B cell (primary cell): ENCODE measurements around the gene GSG1L. TPM values are rescaled to one million over a fixed set of nuclear protein-coding genes. Genes with fewer than 3 reads are reported as not detected.

Experiments
- ATAC-seq: fragments of 200-7000 bp; cut with Tn5 transposase; one replicate; pipeline ENCODE4 v1.10.0; 2021; ENCODE audit warnings: low read depth, mild to moderate bottlenecking, moderate number of reproducible peaks, moderate library complexity
- CTCF ChIA-PET: fragments of 350-600 bp; sonication (Branson Sonifier 250); formaldehyde crosslinking; loops from one replicate; lab custom pipeline; 2021; ENCODE audit warnings: antibody characterized with exemption, inconsistent platforms; lab: Charles Lee
- POLR2A ChIA-PET: fragments of 350-600 bp; sonication (Branson Sonifier 250); formaldehyde crosslinking; loops from one replicate; lab custom pipeline; 2021; ENCODE audit warnings: antibody characterized with exemption; lab: Charles Lee
- DNase-seq: peaks from one replicate; pipeline ENCODE4 v3.0.0; 2013
- H2AFZ ChIP-seq: 2 replicates; pipeline ENCODE4 v1.6.1; 2012; ENCODE audit warnings: mild to moderate bottlenecking, low read depth, low read length; ENCODE audit not compliant: insufficient read depth, poor library complexity, severe bottlenecking
- H3K27ac ChIP-seq, 2 donors: 1 replicate in 1 of 2; 2 replicates in 1 of 2; pipeline ENCODE4 v1.5.1; 2012 to 2013; ENCODE audit warnings: low read length in 2 of 2, mild to moderate bottlenecking in 2 of 2, moderate library complexity in 1 of 2
- H3K27me3 ChIP-seq, 4 experiments: fragments of 200-600 bp in 1 of 4; sonication (generic) in 1 of 4; replicated peaks in 1 of 4; 1 replicate in 2 of 4; 2 replicates in 2 of 4; pipeline versions ENCODE4 v1.6.1 to v1.7.0; 2013 to 2016; ENCODE audit warnings: low read length in 3 of 4, mild to moderate bottlenecking in 2 of 4, mixed read lengths in 1 of 4, moderate library complexity in 1 of 4; ENCODE audit not compliant: insufficient read depth in 4 of 4, control insufficient read depth in 3 of 4; ENCODE audit errors: control extremely low read depth in 1 of 4
- H3K36me3 ChIP-seq, 2 experiments: replicated peaks in 1 of 2; 1 replicate in 1 of 2; 2 replicates in 1 of 2; pipeline versions ENCODE4 v1.6.1 to v1.7.1; 2013; ENCODE audit warnings: low read length in 1 of 2; ENCODE audit not compliant: insufficient read depth in 2 of 2, control insufficient read depth in 1 of 2; ENCODE audit errors: control extremely low read depth in 1 of 2, extremely low read depth in 1 of 2
- H3K4me1 ChIP-seq, 2 donors: fragments of 200-600 bp in 1 of 2; sonication (generic) in 1 of 2; 1 replicate in 1 of 2; 2 replicates in 1 of 2; pipeline versions ENCODE4 v1.5.1 to v1.6.1; 2013 to 2017; ENCODE audit warnings: low read length in 2 of 2; ENCODE audit not compliant: control insufficient read depth in 2 of 2, insufficient read depth in 2 of 2
- H3K4me2 ChIP-seq: replicated peaks from 2 replicates; pipeline ENCODE3; 2012; ENCODE audit warnings: mild to moderate bottlenecking, low read depth, low read length; ENCODE audit not compliant: poor library complexity, severe bottlenecking
- H3K4me3 ChIP-seq, 5 experiments: fragments of 200-600 bp in 1 of 5; sonication (generic) in 1 of 5; 1 replicate in 3 of 5; 2 replicates in 2 of 5; pipeline versions ENCODE4 v1.5.1 to v1.7.0; 2011 to 2016; ENCODE audit warnings: low read length in 4 of 5, mild to moderate bottlenecking in 4 of 5, low read depth in 2 of 5, control low read depth in 1 of 5, moderate library complexity in 1 of 5; ENCODE audit not compliant: insufficient read depth in 1 of 5; ENCODE audit errors: control extremely low read depth in 1 of 5, extremely low read depth in 1 of 5
- H3K79me2 ChIP-seq: fragments of 200-600 bp; sonication (generic); one replicate; pipeline ENCODE4 v1.6.0; 2016; ENCODE audit warnings: low read length; ENCODE audit not compliant: control insufficient read depth, insufficient read depth
- H3K9ac ChIP-seq: fragments of 200-600 bp; sonication (generic); 2 replicates; pipeline ENCODE4 v1.6.1; 2017; ENCODE audit warnings: mild to moderate bottlenecking, low read length, moderate library complexity
- H3K9me3 ChIP-seq, 3 donors: one replicate each; pipeline versions ENCODE4 v1.6.1 to v1.7.1; 2013; ENCODE audit warnings: low read length in 2 of 3; ENCODE audit not compliant: control insufficient read depth in 2 of 3, insufficient read depth in 1 of 3; ENCODE audit errors: control extremely low read depth in 1 of 3
- H4K20me1 ChIP-seq: 2 replicates; pipeline ENCODE4 v1.6.0; 2012; ENCODE audit warnings: mild to moderate bottlenecking, low read length; ENCODE audit not compliant: insufficient read depth, control insufficient read depth, poor library complexity, severe bottlenecking
- H3K27ac Mint-ChIP-seq: one replicate; pipeline ENCODE4 v1.8.0; 2021; ENCODE audit warnings: mixed read lengths
- H3K27me3 Mint-ChIP-seq: one replicate; pipeline ENCODE4 v1.8.0; 2021; ENCODE audit warnings: mixed read lengths
- H3K4me1 Mint-ChIP-seq: one replicate; pipeline ENCODE4 v1.8.0; 2021; ENCODE audit warnings: mixed read lengths
- H3K4me3 Mint-ChIP-seq: one replicate; pipeline ENCODE4 v1.8.0; 2021; ENCODE audit warnings: mixed read lengths
- H3K9me3 Mint-ChIP-seq: one replicate; pipeline ENCODE4 v1.8.0; 2022; ENCODE audit warnings: mixed read lengths; ENCODE audit not compliant: insufficient read depth
- EZH2 ChIP-seq: IDR thresholded peaks from 2 replicates; pipeline ENCODE4 v1.6.1; 2012; ENCODE audit warnings: borderline replicate concordance, low read depth, mild to moderate bottlenecking, moderate library complexity, low read length; ENCODE audit not compliant: insufficient read depth, poor library complexity, severe bottlenecking
- WGBS: methylation state at CpG from one replicate; pipeline ENCODE4 v1.1.5; 2013; ENCODE audit warnings: missing lambda C conversion rate; ENCODE audit not compliant: insufficient coverage; 5-methylcytosine and 5-hydroxymethylcytosine counted together
- intact Hi-C: fragments of 100-400 bp; cut with micrococcal nuclease; formaldehyde crosslinking; loops from one replicate; pipeline ENCODE4 v1.10.0; 2022
- polyA plus RNA-seq: library from polyadenylated mRNA; depleted of rRNA; stranded (reverse); fragments of >200 nt; gene quantifications from 2 replicates; pipeline ENCODE4 v1.2.3, GENCODE V29; 2012
- total RNA-seq, 2 donors: library from RNA; stranded (reverse); fragments of 120-200 nt in 1 of 2; gene quantifications; 1 replicate in 1 of 2; 2 replicates in 1 of 2; pipeline versions ENCODE4 v1.2.3 to v1.2.4, GENCODE V29; 2013 to 2022
- TF ChIP-seq, protein P1 (sequence below): fragments of 200-600 bp; IDR thresholded peaks from one replicate; pipeline ENCODE4 v1.8.0; 2022; ENCODE audit warnings: antibody characterized with exemption, mild to moderate bottlenecking

Gene GSG1L
- total and polyA plus RNA-seq, 2 donors (not counting 1 experiment from before 2014, with no cell fraction given) = 0.01 TPM; not detected in 1

DNA sequence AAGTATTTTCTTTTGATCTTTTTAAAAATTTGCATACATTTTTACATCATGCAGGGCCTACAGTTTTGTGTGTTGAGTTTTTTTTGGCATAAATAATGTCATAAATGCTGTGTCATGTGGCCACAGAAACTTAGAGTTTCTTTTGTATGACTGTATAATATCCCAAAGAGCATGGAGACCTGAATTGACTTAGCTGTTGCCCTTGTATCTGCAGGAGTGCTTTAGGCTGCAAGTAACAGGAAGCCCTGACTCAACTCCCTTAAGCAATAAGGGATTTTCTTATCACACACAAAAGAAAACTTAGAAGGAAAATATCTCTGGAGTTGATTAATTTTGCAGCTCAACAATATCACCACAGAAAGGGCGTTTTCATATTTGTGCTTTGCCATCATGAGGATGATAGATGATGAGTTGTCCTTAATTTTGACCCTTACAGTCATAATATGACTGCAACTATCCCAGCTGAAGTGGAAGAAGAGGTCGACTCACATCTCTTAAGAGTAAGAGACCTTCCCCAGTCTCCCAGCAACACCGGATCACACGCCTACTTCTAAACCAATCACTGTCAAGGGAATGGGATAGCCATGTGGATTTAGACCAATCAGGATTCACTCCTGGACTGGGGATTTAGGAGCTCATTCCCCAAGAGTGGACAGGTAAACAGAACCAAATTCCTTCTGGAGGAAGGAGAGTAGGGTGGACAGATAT is 138.9 kb downstream of the GSG1L start:
- CTCF ChIA-PET = no interaction called here
- Mint-ChIP-seq H3K27ac (no peak overlapping the region), H3K9me3 (no peaks in the 10 kb centered on the region), H3K27me3 (peaks cover 43% of the 10 kb centered on the region), H3K4me3 (no peak overlapping the region), H3K4me1 (no peaks in the 10 kb centered on the region)
- no peaks in the 10 kb centered on the region for H3K79me2 ChIP-seq
- H3K27me3 ChIP-seq = peaks cover 0 to 5% (median 0%) of the 10 kb centered on the region in 4 experiments
- H3K9me3 ChIP-seq = peaks cover 0 to 2% (median 0%) of the 10 kb centered on the region in 3 donors
- H3K9ac ChIP-seq = no peak overlapping the region
- no peak overlapping the region for H3K4me2 ChIP-seq
- no peak overlapping the region for H3K4me3 ChIP-seq
- H3K27ac ChIP-seq = no peak overlapping the region
- ATAC-seq = no peak
- WGBS = no CpG with 5 or more reads among the region's 4 CpGs
- H3K4me1 ChIP-seq = no peaks in the 10 kb centered on the region
- H4K20me1 ChIP-seq = no peaks in the 10 kb centered on the region
- intact Hi-C loops = no loop called here
- TF ChIP-seq EZH2 = no peak
- TF ChIP-seq, protein P1, sequence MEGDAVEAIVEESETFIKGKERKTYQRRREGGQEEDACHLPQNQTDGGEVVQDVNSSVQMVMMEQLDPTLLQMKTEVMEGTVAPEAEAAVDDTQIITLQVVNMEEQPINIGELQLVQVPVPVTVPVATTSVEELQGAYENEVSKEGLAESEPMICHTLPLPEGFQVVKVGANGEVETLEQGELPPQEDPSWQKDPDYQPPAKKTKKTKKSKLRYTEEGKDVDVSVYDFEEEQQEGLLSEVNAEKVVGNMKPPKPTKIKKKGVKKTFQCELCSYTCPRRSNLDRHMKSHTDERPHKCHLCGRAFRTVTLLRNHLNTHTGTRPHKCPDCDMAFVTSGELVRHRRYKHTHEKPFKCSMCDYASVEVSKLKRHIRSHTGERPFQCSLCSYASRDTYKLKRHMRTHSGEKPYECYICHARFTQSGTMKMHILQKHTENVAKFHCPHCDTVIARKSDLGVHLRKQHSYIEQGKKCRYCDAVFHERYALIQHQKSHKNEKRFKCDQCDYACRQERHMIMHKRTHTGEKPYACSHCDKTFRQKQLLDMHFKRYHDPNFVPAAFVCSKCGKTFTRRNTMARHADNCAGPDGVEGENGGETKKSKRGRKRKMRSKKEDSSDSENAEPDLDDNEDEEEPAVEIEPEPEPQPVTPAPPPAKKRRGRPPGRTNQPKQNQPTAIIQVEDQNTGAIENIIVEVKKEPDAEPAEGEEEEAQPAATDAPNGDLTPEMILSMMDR = no peak
- no peak overlapping the region for H2AFZ ChIP-seq
- no peak for DNase-seq
- no peaks in the 10 kb centered on the region for H3K36me3 ChIP-seq
- POLR2A ChIA-PET = no interaction called here

- DNase-seq = no peak
- POLR2A ChIA-PET = no interaction called here
- no CpG with 5 or more reads among the region's 1 CpG for WGBS
- Histone ChIP-seq H3K4me2 (no peak overlapping the region), H3K4me3 (no peak overlapping the region), H3K4me1 (no peaks in the 10 kb centered on the region), H3K79me2 (no peaks in the 10 kb centered on the region), H3K27ac (no peak overlapping the region), H4K20me1 (no peaks in the 10 kb centered on the region), H3K27me3 (peaks cover 0 to 5% (median 2%) of the 10 kb centered on the region in 4 experiments), H2AFZ (no peak overlapping the region), H3K9ac (no peak overlapping the region), H3K9me3 (peaks cover 0 to 2% (median 0%) of the 10 kb centered on the region in 3 donors), H3K36me3 (no peaks in the 10 kb centered on the region)
- TF ChIP-seq, protein P1 = no peak
- TF ChIP-seq EZH2 = no peak
- Mint-ChIP-seq H3K27me3 (peaks cover 51% of the 10 kb centered on the region), H3K9me3 (no peaks in the 10 kb centered on the region), H3K4me3 (no peak overlapping the region), H3K27ac (no peak overlapping the region), H3K4me1 (no peaks in the 10 kb centered on the region)
- CTCF ChIA-PET = no interaction called here
- ATAC-seq = no peak
- intact Hi-C loops = no loop called here
Observed at GRCh38 chr16:27923751-27924150, 139.8 kb downstream of the GSG1L start.
